OCI-LY1 (cell line): Measurements from ENCODE around the gene RAD52.

Experiments
- CTCF ChIP-seq: fragments of 200-600 bp; sonication (generic), shearing (Covaris generic); IDR thresholded peaks from 2 replicates; pipeline ENCODE4 v1.5.1; 2017; ENCODE audit warnings: mild to moderate bottlenecking, antibody characterized with exemption, low read length, moderate library complexity, mixed read lengths
- EZH2 ChIP-seq: fragments of 200-600 bp; sonication (generic), shearing (Covaris generic); IDR thresholded peaks from 2 replicates; pipeline ENCODE4 v1.8.0; 2017; ENCODE audit warnings: borderline replicate concordance, mixed run types, mild to moderate bottlenecking, antibody characterized with exemption, low read length, moderate library complexity, mixed read lengths

- TF ChIP-seq CTCF: no peak
- TF ChIP-seq EZH2: no peak
Measured at GRCh38 chr12:981176-981828, 31.8 kb upstream of the RAD52 start.
